NCI-H82 treated with DMSO at 0.1 percent for 48 hours (cell line): ENCODE data around the gene ABCA2.

Source experiments
- DNase-seq: peaks from one replicate; lab custom pipeline; 2025; ENCODE audit not compliant: unreplicated experiment; lab: John Stamatoyannopoulos, UW

The ABCA2 gene

GRCh38 chr9:136968333-136969127 lies 59.5 kb downstream of the ABCA2 start:
- DNase-seq = no peak

DNA sequence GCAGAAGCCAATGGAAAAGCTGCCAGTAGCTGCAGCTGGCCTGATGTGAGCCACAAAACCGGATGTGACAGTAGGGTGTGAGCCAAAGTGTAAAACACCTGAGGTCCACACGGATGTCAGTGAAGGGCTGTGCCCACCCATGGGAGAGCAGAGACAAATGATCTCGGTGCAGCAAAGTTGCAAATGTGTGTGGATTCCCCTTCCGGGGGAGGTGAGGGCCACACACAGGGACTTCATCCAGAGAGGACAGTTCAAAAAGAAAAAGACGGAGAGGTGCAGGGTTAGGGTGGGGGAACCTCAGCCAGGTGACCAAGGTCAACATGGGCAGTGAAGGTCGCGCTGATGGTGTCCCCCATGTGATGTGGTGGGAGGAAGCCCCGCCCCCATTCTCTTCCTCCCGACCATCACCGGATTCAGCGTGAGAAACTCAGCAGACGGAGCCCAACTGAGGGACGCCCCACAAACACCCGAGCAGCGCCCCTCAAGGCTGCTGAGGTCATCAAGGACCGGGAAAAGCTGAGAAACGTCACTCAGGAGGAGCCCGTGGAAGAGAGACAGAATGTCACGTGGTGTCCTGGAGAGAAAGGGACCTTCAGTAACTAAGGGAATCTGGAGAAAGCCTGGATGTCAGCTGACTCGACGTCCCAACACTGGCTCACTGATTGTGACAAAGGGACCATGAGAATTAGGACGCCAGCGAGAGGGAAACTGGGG lies 62.1 kb downstream of the ABCA2 start:
- no peak for DNase-seq

DNA sequence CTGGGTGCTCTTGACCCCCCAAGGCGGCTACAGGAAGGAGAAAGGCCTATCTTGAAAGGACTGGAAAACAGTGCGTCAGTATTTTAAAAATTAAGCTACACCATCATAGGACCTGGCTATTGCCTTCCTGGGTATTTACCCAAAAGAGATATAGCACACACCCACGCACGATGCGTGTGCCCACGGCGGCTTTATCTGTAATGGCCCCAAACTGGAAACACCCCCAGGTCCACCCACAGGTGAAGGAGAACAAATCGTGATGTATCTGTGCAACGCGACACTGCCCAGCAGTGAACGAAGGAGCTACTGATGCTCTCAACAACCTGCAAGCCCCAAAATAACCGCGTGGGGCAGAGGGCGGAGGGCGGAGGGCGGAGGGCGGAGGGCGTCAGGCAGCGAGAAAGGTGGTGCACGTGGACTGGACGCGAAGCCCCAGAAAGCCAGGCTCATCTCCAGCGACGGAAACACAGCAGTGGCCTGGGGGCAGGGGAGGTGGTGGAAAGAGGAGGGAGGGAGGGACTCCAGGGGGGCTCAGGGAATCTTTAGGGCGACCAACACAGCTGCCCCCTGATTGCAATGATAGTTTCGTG lies 63.1 kb downstream of the ABCA2 start:
- DNase-seq = no peak

- DNase-seq = no peak
Observed at GRCh38 chr9:136964171-136964689, 63.8 kb downstream of the ABCA2 start.

DNA sequence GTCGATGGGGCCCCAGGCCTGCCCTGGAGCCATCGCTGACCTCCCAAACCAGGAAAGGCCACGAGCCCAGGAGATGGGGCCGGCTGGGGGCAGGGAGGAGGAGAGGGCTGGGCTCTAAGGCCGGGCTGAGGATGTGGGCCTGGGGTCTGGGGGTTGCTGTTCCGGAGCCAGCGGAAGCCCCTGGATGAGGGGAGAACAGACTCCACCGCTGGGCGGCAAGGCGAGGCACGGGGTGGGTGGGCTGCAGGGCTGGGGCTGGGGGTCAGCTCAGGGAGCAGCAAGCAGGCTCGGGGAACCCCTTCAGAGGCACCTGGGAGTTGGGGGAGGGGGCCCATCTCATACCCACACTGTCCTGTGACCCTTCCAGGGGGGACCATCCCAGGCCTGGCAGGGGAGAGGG lies 64.3 kb downstream of the ABCA2 start:
- no peak for DNase-seq

DNA sequence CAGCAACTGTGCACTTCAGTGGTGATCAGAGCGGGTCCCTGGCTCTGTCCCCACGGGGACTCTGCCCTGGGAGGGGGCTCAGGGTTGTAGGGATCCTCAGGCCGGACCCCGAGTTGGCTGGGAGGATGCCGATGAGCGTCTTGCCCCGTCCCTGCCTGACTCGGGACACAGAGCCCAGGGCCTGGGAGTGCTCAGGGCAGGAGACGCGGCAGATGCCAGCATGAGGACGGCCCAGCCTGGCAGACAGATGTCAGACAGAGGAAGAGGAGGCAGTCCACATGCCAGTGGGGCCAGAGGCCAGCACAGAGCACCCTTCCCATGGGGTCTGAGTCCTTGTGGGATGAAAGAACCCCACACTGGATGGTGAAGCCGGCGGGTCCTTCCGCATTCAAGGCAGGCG lies 64.7 kb downstream of the ABCA2 start:
- no peak for DNase-seq

- DNase-seq = no peak
Observed at GRCh38 chr9:136962701-136963248, 65.3 kb downstream of the ABCA2 start.

- no peak for DNase-seq
Observed at GRCh38 chr9:136962163-136962562, 65.9 kb downstream of the ABCA2 start.

- DNase-seq = no peak
Observed at GRCh38 chr9:136961279-136962065, 66.6 kb downstream of the ABCA2 start.

DNA sequence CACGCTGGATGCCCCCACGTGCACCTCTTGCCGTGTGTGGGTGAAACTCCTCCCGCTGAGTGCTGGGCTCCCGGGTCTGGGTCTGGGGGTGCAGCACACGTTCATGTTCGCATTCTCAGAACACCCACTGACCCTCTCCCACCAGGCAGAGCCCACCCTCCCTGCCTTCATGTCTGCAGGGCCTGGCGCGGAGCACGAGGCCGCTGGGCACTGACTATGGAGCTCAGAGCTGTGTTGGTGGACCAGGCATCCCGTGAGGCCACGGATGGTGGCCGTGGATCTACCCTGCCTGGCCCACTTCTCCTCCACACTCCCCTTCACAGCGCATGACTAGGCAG lies 67.1 kb downstream of the ABCA2 start:
- DNase-seq = no peak

GRCh38 chr9:136960212-136960937 lies 67.7 kb downstream of the ABCA2 start:
- DNase-seq = no peak

GRCh38 chr9:136958898-136959850 lies 68.9 kb downstream of the ABCA2 start:
- DNase-seq = no peak

- no peak for DNase-seq
Observed at GRCh38 chr9:136958473-136958872, 69.6 kb downstream of the ABCA2 start.

- DNase-seq = no peak
Observed at GRCh38 chr9:136957901-136958300, 70.1 kb downstream of the ABCA2 start.

- no peak for DNase-seq
Observed at GRCh38 chr9:136957461-136957860, 70.6 kb downstream of the ABCA2 start.
